Parathyroid adenoma (tissue), 2 donors: ENCODE measurements around the gene SNPH.

Experiments used
- H2AFZ ChIP-seq: fragments of 300-600 bp; sonication (generic); one replicate; pipeline ENCODE4 v1.7.0; 2017; ENCODE audit warnings: antibody characterized with exemption, mild to moderate bottlenecking
- H3K27ac ChIP-seq: fragments of 300-600 bp; sonication (generic); one replicate; pipeline ENCODE4 v1.7.0; 2017
- H3K27me3 ChIP-seq: fragments of 300-600 bp; sonication (generic); one replicate; pipeline ENCODE4 v1.7.0; 2017; ENCODE audit warnings: low read length; ENCODE audit not compliant: control insufficient read depth, insufficient read depth
- H3K36me3 ChIP-seq: fragments of 300-600 bp; sonication (generic); one replicate; pipeline ENCODE4 v1.7.0; 2017; ENCODE audit warnings: low read length; ENCODE audit not compliant: control insufficient read depth, insufficient read depth
- H3K4me1 ChIP-seq: fragments of 300-600 bp; sonication (generic); one replicate; pipeline ENCODE4 v1.7.0; 2017; ENCODE audit warnings: control low read depth
- H3K4me2 ChIP-seq: fragments of 300-600 bp; sonication (generic); one replicate; pipeline ENCODE4 v1.7.0; 2017; ENCODE audit warnings: low read length
- H3K4me3 ChIP-seq: fragments of 300-600 bp; sonication (generic); one replicate; pipeline ENCODE4 v1.7.0; 2017; ENCODE audit warnings: low read depth, low read length
- H3K79me2 ChIP-seq: fragments of 300-600 bp; sonication (generic); one replicate; pipeline ENCODE4 v1.7.0; 2017; ENCODE audit warnings: control low read depth
- H3K9ac ChIP-seq: fragments of 300-600 bp; sonication (generic); one replicate; pipeline ENCODE4 v1.7.0; 2017; ENCODE audit warnings: mild to moderate bottlenecking
- H3K9me3 ChIP-seq: fragments of 300-600 bp; sonication (generic); one replicate; pipeline ENCODE4 v1.7.0; 2017; ENCODE audit warnings: low read length; ENCODE audit not compliant: control insufficient read depth
- TF ChIP-seq, protein P1 (sequence below): fragments of 300-600 bp; sonication (generic); IDR thresholded peaks from one replicate; pipeline ENCODE4 v1.7.0; 2017; ENCODE audit warnings: antibody characterized with exemption, mild to moderate bottlenecking
- donor health status: primary hyperparathyroidism.

SNPH gene

DNA sequence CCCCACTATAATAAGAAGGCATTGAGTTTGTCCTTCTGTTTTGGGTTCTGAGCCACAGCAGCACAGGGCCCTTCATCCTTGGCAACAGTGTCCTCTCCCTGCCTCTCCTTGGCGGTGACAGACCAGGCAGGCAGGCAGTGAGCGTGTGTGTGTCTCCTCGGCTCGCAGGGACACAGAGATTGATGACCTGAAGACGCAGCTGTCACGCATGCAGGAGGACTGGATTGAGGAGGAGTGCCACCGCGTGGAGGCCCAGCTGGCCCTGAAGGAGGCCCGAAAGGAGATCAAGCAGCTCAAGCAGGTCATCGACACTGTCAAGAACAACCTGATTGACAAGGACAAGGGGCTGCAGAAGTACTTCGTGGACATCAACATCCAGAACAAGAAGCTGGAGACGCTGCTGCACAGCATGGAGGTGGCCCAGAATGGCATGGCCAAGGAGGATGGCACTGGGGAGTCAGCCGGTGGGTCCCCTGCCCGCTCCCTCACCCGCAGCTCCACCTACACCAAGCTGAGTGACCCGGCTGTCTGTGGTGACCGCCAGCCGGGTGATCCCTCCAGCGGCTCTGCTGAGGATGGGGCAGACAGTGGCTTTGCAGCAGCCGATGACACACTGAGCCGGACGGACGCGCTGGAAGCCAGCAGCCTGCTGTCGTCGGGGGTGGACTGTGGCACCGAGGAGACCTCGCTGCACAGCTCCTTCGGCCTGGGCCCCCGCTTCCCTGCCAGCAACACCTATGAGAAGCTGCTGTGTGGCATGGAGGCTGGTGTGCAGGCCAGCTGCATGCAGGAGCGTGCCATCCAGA, 38.8 kb downstream of the SNPH start:
- Histone ChIP-seq H3K27me3 (no peaks in the 10 kb centered on the region), H3K36me3 (no peaks in the 10 kb centered on the region), H3K9ac (no peak overlapping the region), H3K27ac (no peak overlapping the region), H3K4me3 (no peak overlapping the region), H2AFZ (no peak overlapping the region), H3K79me2 (no peaks in the 10 kb centered on the region), H3K4me1 (no peaks in the 10 kb centered on the region), H3K9me3 (no peaks in the 10 kb centered on the region), H3K4me2 (no peak overlapping the region)
- TF ChIP-seq, protein P1, sequence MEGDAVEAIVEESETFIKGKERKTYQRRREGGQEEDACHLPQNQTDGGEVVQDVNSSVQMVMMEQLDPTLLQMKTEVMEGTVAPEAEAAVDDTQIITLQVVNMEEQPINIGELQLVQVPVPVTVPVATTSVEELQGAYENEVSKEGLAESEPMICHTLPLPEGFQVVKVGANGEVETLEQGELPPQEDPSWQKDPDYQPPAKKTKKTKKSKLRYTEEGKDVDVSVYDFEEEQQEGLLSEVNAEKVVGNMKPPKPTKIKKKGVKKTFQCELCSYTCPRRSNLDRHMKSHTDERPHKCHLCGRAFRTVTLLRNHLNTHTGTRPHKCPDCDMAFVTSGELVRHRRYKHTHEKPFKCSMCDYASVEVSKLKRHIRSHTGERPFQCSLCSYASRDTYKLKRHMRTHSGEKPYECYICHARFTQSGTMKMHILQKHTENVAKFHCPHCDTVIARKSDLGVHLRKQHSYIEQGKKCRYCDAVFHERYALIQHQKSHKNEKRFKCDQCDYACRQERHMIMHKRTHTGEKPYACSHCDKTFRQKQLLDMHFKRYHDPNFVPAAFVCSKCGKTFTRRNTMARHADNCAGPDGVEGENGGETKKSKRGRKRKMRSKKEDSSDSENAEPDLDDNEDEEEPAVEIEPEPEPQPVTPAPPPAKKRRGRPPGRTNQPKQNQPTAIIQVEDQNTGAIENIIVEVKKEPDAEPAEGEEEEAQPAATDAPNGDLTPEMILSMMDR, result no peak

DNA sequence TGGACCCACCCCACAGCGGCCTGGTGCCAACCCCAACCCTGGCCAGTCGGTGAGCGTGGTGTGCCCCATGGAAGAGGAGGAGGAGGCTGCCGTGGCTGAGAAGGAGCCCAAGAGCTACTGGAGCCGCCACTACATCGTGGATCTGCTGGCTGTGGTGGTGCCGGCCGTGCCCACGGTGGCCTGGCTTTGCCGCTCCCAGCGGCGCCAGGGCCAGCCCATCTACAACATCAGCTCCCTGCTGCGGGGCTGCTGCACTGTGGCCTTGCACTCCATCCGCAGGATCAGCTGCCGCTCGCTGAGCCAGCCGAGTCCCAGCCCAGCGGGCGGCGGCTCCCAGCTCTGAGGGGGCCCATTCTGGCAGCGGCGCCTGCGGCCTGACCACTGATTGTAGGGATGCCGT, 39.6 kb downstream of the SNPH start:
- H3K9ac ChIP-seq, result no peak overlapping the region
- H2AFZ ChIP-seq, result no peak overlapping the region
- H3K4me3 ChIP-seq, result no peak overlapping the region
- H3K4me2 ChIP-seq, result no peak overlapping the region
- H3K79me2 ChIP-seq, result no peaks in the 10 kb centered on the region
- TF ChIP-seq, protein P1, result no peak
- no peak overlapping the region for H3K27ac ChIP-seq
- no peaks in the 10 kb centered on the region for H3K27me3 ChIP-seq
- H3K9me3 ChIP-seq, result no peaks in the 10 kb centered on the region
- H3K4me1 ChIP-seq, result no peaks in the 10 kb centered on the region
- H3K36me3 ChIP-seq, result no peaks in the 10 kb centered on the region

DNA sequence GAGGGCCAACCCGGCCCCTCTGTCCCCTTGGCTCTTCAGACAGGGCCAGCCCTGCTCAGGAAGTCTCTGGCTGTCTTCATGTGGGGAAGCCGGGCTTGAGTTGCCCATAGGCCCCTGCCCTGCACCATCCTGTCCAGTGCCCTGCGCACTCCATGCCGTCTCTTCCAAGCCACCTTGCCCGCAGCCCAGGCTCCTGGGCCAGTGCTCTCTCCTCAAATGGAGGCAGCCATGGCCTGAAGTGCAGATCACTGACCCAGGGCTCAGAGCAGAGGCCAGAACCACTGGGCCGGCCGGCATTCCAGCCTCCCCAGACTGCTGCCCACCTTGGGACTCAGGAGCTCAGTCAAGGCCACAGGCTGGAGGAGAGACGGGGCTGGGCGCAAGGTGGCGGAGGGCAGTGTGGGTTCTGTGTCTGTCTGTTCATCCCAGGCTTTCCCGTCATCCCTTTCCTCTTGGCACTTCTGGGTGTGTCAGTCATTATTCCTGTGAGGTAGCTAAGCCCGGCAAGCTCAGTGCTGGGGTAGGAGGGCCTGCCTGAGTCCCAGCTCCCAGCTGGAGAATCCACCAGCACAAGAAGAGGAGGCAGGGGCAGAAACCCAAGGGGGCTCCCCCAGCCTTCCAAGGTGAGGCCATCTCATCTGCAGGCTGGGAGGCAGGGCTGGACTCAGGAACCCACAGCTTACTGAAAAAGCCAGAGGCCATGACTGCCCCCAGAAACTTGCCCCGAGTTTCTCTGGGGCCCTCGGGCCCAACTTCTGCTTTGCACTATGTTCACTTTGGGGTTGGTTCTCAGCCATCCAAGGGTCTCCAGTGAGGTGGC, 40.4 kb downstream of the SNPH start:
- H3K9me3 ChIP-seq, result no peaks in the 10 kb centered on the region
- no peak overlapping the region for H3K9ac ChIP-seq
- H2AFZ ChIP-seq, result no peak overlapping the region
- H3K79me2 ChIP-seq, result no peaks in the 10 kb centered on the region
- TF ChIP-seq, protein P1, result no peak
- H3K36me3 ChIP-seq, result no peaks in the 10 kb centered on the region
- no peaks in the 10 kb centered on the region for H3K27me3 ChIP-seq
- no peak overlapping the region for H3K4me2 ChIP-seq
- H3K27ac ChIP-seq, result no peak overlapping the region
- H3K4me1 ChIP-seq, result no peaks in the 10 kb centered on the region
- no peak overlapping the region for H3K4me3 ChIP-seq

DNA sequence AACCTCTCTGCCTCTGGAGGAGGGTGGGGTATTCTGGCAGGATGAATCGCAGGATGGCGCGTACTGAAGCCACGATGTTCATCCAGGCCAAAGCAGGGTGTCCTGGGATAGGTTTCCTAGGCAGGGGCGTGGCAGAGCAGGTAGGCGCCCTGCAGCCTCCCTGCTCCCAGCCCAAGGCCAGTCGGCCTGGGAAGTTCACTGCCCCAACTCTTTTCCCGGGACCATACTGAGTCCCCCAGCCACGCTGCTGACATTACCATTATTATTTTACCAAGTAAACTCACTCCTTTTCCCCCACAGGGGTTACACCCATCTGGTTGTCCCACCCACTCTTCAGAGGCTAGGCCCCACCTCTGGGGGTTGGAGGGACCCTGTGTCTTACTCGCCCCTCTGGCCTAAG, 41.1 kb downstream of the SNPH start:
- no peak overlapping the region for H2AFZ ChIP-seq
- no peaks in the 10 kb centered on the region for H3K27me3 ChIP-seq
- H3K36me3 ChIP-seq, result no peaks in the 10 kb centered on the region
- H3K9ac ChIP-seq, result no peak overlapping the region
- no peaks in the 10 kb centered on the region for H3K79me2 ChIP-seq
- H3K4me3 ChIP-seq, result no peak overlapping the region
- H3K4me2 ChIP-seq, result no peak overlapping the region
- H3K4me1 ChIP-seq, result no peaks in the 10 kb centered on the region
- H3K27ac ChIP-seq, result no peak overlapping the region
- H3K9me3 ChIP-seq, result no peaks in the 10 kb centered on the region
- TF ChIP-seq, protein P1, result no peak
